MM.1S (cell line): Measurements from ENCODE around the gene OR10C1.

Experiments used
- DNase-seq: peaks from one replicate; pipeline ENCODE4 v3.0.0-alpha.2; 2015
- H2AFZ ChIP-seq: fragments of 300-600 bp; sonication (generic); 2 replicates; pipeline ENCODE4 v1.6.0; 2016; ENCODE audit warnings: antibody characterized with exemption, low read length
- H3F3A ChIP-seq: fragments of 300-600 bp; sonication (generic); 2 replicates; pipeline ENCODE4 v1.6.1; 2016; ENCODE audit warnings: mild to moderate bottlenecking, antibody characterized with exemption, low read length, moderate library complexity, mixed read lengths; ENCODE audit not compliant: insufficient read depth
- H3K27ac ChIP-seq: fragments of 300-600 bp; sonication (generic); 2 replicates; pipeline ENCODE4 v1.5.1; 2016; ENCODE audit warnings: mild to moderate bottlenecking, low read length
- H3K27me3 ChIP-seq: fragments of 300-600 bp; sonication (generic); replicated peaks from 2 replicates; pipeline ENCODE4 v1.6.0; 2016; ENCODE audit warnings: low read length; ENCODE audit not compliant: insufficient read depth
- H3K36me3 ChIP-seq: fragments of 300-600 bp; sonication (generic); replicated peaks from 2 replicates; pipeline ENCODE4 v1.6.1; 2016; ENCODE audit warnings: mild to moderate bottlenecking, low read length, mixed read lengths; ENCODE audit not compliant: insufficient read depth
- H3K4me1 ChIP-seq: fragments of 300-600 bp; sonication (generic); 2 replicates; pipeline ENCODE4 v1.6.1; 2016; ENCODE audit warnings: low read length, mixed read lengths
- H3K4me2 ChIP-seq: fragments of 300-600 bp; sonication (generic); 2 replicates; pipeline ENCODE4 v1.6.0; 2016; ENCODE audit warnings: low read depth, low read length
- H3K4me3 ChIP-seq: fragments of 300-600 bp; sonication (generic); 2 replicates; pipeline ENCODE4 v1.5.1; 2016; ENCODE audit warnings: low read length, mixed read lengths
- H3K79me2 ChIP-seq: fragments of 300-600 bp; sonication (generic); 2 replicates; pipeline ENCODE4 v1.6.1; 2016; ENCODE audit warnings: mixed run types, low read length, mixed read lengths
- H3K9ac ChIP-seq: fragments of 300-600 bp; sonication (generic); 2 replicates; pipeline ENCODE4 v1.6.1; 2016; ENCODE audit warnings: low read length, mixed read lengths
- H3K9me2 ChIP-seq: fragments of 300-600 bp; sonication (generic); replicated peaks from 2 replicates; pipeline ENCODE4 v1.6.1; 2016; ENCODE audit warnings: mild to moderate bottlenecking, low read length, mixed read lengths; ENCODE audit not compliant: insufficient read depth
- H3K9me3 ChIP-seq: fragments of 300-600 bp; sonication (generic); replicated peaks from 2 replicates; pipeline ENCODE4 v1.6.1; 2016; ENCODE audit warnings: mild to moderate bottlenecking, low read length, mixed read lengths; ENCODE audit not compliant: insufficient read depth
- H4K20me1 ChIP-seq: fragments of 300-600 bp; sonication (generic); 2 replicates; pipeline ENCODE4 v1.6.1; 2016; ENCODE audit warnings: mild to moderate bottlenecking, low read length, moderate library complexity, mixed read lengths; ENCODE audit not compliant: insufficient read depth
- EZH2 ChIP-seq: fragments of 300-600 bp; sonication (generic); optimal IDR thresholded peaks from 2 replicates; pipeline ENCODE3; 2017; ENCODE audit warnings: low read depth, mild to moderate bottlenecking, antibody characterized with exemption, low read length, mixed read lengths
- EZH2phosphoT487 ChIP-seq: fragments of 300-600 bp; sonication (generic); IDR thresholded peaks from 2 replicates; pipeline ENCODE4 v1.6.1; 2018; ENCODE audit warnings: antibody characterized with exemption, low read length
- TF ChIP-seq, protein P1 (sequence below): fragments of 300-600 bp; sonication (generic); IDR thresholded peaks from 2 replicates; pipeline ENCODE4 v1.5.1; 2016; ENCODE audit warnings: antibody characterized with exemption, low read length, mixed read lengths

Gene OR10C1

DNA sequence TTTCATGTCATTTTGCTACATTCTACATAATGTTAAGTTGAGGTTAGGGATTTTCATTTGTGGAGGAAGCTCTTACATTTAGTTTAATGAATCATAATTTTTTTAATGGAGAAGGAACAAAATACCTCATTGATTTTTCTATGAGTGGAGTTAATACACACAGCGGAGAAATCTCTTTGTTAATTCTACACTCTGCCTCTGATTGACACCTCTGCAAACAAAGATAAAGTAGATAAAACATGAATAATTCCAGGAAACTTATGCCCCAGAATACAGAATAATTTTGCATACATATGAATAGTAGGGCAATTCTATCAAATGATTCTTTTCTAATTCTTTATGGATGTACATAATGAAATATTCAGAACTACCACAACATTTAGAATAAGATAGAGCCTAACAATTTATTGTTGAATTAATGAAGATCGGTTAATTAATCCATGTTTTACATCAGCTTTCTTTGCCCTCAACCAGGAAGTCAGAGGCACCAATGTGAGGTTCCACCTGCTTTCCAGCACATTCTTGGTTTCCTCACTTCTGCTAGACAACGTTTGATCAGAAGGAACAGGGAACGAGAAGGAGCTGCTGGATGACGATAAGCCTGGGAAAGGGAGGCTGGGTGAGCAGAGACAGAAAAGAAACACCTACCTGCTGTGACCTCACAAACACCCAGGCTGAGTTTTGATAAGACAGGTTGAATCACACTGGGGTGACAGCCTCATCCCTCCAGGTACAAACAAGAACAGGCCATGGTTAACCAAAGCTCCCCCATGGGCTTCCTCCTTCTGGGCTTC is 22.1 kb downstream of the OR10C1 start:
- TF ChIP-seq EZH2 = no peak
- TF ChIP-seq, protein P1, sequence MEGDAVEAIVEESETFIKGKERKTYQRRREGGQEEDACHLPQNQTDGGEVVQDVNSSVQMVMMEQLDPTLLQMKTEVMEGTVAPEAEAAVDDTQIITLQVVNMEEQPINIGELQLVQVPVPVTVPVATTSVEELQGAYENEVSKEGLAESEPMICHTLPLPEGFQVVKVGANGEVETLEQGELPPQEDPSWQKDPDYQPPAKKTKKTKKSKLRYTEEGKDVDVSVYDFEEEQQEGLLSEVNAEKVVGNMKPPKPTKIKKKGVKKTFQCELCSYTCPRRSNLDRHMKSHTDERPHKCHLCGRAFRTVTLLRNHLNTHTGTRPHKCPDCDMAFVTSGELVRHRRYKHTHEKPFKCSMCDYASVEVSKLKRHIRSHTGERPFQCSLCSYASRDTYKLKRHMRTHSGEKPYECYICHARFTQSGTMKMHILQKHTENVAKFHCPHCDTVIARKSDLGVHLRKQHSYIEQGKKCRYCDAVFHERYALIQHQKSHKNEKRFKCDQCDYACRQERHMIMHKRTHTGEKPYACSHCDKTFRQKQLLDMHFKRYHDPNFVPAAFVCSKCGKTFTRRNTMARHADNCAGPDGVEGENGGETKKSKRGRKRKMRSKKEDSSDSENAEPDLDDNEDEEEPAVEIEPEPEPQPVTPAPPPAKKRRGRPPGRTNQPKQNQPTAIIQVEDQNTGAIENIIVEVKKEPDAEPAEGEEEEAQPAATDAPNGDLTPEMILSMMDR = no peak
- TF ChIP-seq EZH2phosphoT487 = no peak

DNA sequence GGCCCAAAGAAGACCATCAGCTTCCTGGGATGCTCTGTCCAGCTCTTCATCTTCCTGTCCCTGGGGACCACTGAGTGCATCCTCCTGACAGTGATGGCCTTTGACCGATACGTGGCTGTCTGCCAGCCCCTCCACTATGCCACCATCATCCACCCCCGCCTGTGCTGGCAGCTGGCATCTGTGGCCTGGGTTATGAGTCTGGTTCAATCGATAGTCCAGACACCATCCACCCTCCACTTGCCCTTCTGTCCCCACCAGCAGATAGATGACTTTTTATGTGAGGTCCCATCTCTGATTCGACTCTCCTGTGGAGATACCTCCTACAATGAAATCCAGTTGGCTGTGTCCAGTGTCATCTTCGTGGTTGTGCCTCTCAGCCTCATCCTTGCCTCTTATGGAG is 22.9 kb downstream of the OR10C1 start:
- DNase-seq = no peak
- no peak for TF ChIP-seq EZH2phosphoT487
- TF ChIP-seq, protein P1 = no peak
- no peak for TF ChIP-seq EZH2
- Histone ChIP-seq H3K9me3 (no peaks in the 10 kb centered on the region), H3K4me1 (no peaks in the 10 kb centered on the region), H3F3A (no peaks in the 10 kb centered on the region), H4K20me1 (no peaks in the 10 kb centered on the region), H3K9me2 (no peaks in the 10 kb centered on the region), H3K36me3 (no peaks in the 10 kb centered on the region), H3K27ac (no peak overlapping the region), H3K4me2 (no peak overlapping the region), H3K4me3 (no peak overlapping the region), H3K27me3 (no peaks in the 10 kb centered on the region), H3K79me2 (no peaks in the 10 kb centered on the region), H2AFZ (no peak overlapping the region), H3K9ac (no peak overlapping the region)

More for the DNA sequence above, 22.1 kb downstream of the OR10C1 start:
- H3K9ac ChIP-seq = no peak overlapping the region
- H3K4me1 ChIP-seq = no peaks in the 10 kb centered on the region
- no peak overlapping the region for H3K4me2 ChIP-seq
- no peaks in the 10 kb centered on the region for H3F3A ChIP-seq
- no peaks in the 10 kb centered on the region for H3K79me2 ChIP-seq
- H4K20me1 ChIP-seq = no peaks in the 10 kb centered on the region
- no peaks in the 10 kb centered on the region for H3K9me3 ChIP-seq
- H3K36me3 ChIP-seq = no peaks in the 10 kb centered on the region
- H3K9me2 ChIP-seq = no peaks in the 10 kb centered on the region
- no peak overlapping the region for H3K4me3 ChIP-seq
- no peak overlapping the region for H2AFZ ChIP-seq
- H3K27ac ChIP-seq = no peak overlapping the region
- DNase-seq = no peak
- no peaks in the 10 kb centered on the region for H3K27me3 ChIP-seq

DNA sequence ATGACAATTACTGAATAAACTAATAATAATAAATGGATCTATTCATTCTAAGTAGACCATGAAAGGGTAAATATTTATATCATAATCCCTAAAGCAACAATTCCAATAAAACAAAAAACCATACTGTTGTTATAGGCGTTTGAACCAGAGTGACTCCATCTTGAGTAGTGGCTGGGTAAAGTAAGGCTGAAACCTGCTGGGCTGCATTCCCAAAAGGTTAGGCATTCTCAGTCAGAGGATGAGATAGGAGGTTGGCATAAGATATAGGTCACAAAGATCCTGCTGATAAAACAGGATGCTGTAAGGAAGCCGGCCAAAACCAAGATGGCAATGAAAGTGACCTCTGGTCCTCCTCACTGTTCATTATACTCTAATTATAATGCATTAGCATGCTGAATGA is 26.2 kb downstream of the OR10C1 start:
- Histone ChIP-seq H3K9me3 (no peaks in the 10 kb centered on the region), H2AFZ (no peak overlapping the region), H3K36me3 (no peaks in the 10 kb centered on the region), H3K4me3 (no peak overlapping the region), H3K4me1 (no peaks in the 10 kb centered on the region), H3K9ac (no peak overlapping the region), H3K9me2 (no peaks in the 10 kb centered on the region), H3K27ac (no peak overlapping the region), H3K4me2 (no peak overlapping the region), H4K20me1 (no peaks in the 10 kb centered on the region), H3K27me3 (no peaks in the 10 kb centered on the region), H3F3A (no peaks in the 10 kb centered on the region), H3K79me2 (no peaks in the 10 kb centered on the region)
- no peak for DNase-seq
- TF ChIP-seq EZH2 = no peak
- TF ChIP-seq, protein P1 = no peak
- TF ChIP-seq EZH2phosphoT487 = no peak
